HEK293 (cell line): ENCODE results near the gene HES5.

Experiments used
- FEZF1 ChIP-seq: fragments of 450-650 bp; formaldehyde crosslinking; IDR thresholded peaks from 2 replicates; pipeline ENCODE4 v1.5.1; 2016; ENCODE audit warnings: missing biosample characterization, missing genetic modification characterization
- HOXC10 ChIP-seq: sonication (generic); formaldehyde crosslinking; IDR thresholded peaks from 2 replicates; pipeline ENCODE4 v1.8.1; 2023; ENCODE audit warnings: mild to moderate bottlenecking, missing genetic modification reagents
- RBAK ChIP-seq: fragments of 450-650 bp; formaldehyde crosslinking; IDR thresholded peaks from 2 replicates; pipeline ENCODE4 v1.5.1; 2016; ENCODE audit warnings: missing biosample characterization, missing genetic modification characterization
- SCRT2 ChIP-seq: fragments of 450-650 bp; formaldehyde crosslinking; IDR thresholded peaks from 2 replicates; pipeline ENCODE4 v1.5.1; 2016; ENCODE audit warnings: missing biosample characterization, missing genetic modification characterization
- ZBTB20 ChIP-seq: fragments of 450-650 bp; formaldehyde crosslinking; IDR thresholded peaks from 2 replicates; pipeline ENCODE4 v1.5.1; 2016; ENCODE audit warnings: missing biosample characterization, missing genetic modification characterization
- ZFHX2 ChIP-seq: fragments of 450-650 bp; formaldehyde crosslinking; conservative IDR thresholded peaks from 2 replicates; pipeline ENCODE4 v1.5.1; 2016; ENCODE audit warnings: missing biosample characterization, missing genetic modification characterization
- ZFP41 ChIP-seq: fragments of 450-650 bp; formaldehyde crosslinking; IDR thresholded peaks from 2 replicates; pipeline ENCODE4 v1.5.1; 2016; ENCODE audit warnings: missing biosample characterization, missing genetic modification characterization, borderline replicate concordance
- ZNF114 ChIP-seq: fragments of 450-650 bp; formaldehyde crosslinking; IDR thresholded peaks from 2 replicates; pipeline ENCODE4 v1.5.0; 2017; ENCODE audit warnings: missing biosample characterization, missing genetic modification characterization
- ZNF138 ChIP-seq: fragments of 450-650 bp; formaldehyde crosslinking; IDR thresholded peaks from 2 replicates; pipeline ENCODE4 v1.5.1; 2016; ENCODE audit warnings: missing biosample characterization, missing genetic modification characterization, borderline replicate concordance
- ZNF202 ChIP-seq: fragments of 450-650 bp; formaldehyde crosslinking; IDR thresholded peaks from 2 replicates; pipeline ENCODE4 v1.5.1; 2016; ENCODE audit warnings: missing biosample characterization, missing genetic modification characterization, borderline replicate concordance
- ZNF223 ChIP-seq: fragments of 450-650 bp; formaldehyde crosslinking; IDR thresholded peaks from 2 replicates; pipeline ENCODE4 v1.5.1; 2016; ENCODE audit warnings: missing biosample characterization, missing genetic modification characterization
- ZNF292 ChIP-seq: fragments of 450-650 bp; formaldehyde crosslinking; IDR thresholded peaks from 2 replicates; pipeline ENCODE4 v1.5.1; 2016; ENCODE audit warnings: low read depth, missing biosample characterization, missing genetic modification characterization, borderline replicate concordance
- ZNF324 ChIP-seq: fragments of 450-650 bp; formaldehyde crosslinking; IDR thresholded peaks from 2 replicates; pipeline ENCODE4 v1.5.1; 2016; ENCODE audit warnings: missing biosample characterization, missing genetic modification characterization
- ZNF341 ChIP-seq: fragments of 450-650 bp; formaldehyde crosslinking; IDR thresholded peaks from 2 replicates; pipeline ENCODE4; 2016; ENCODE audit warnings: low read depth, missing biosample characterization, missing genetic modification characterization
- ZNF366 ChIP-seq: fragments of 450-650 bp; formaldehyde crosslinking; conservative IDR thresholded peaks from 2 replicates; pipeline ENCODE4 v1.5.1; 2016; ENCODE audit warnings: missing biosample characterization, missing genetic modification characterization
- ZNF510 ChIP-seq: fragments of 450-650 bp; formaldehyde crosslinking; IDR thresholded peaks from 2 replicates; pipeline ENCODE4 v1.5.1; 2018; ENCODE audit warnings: mild to moderate bottlenecking, missing genetic modification characterization, missing biosample characterization; ENCODE audit not compliant: insufficient replicate concordance
- ZNF585B ChIP-seq: fragments of 450-650 bp; formaldehyde crosslinking; IDR thresholded peaks from 2 replicates; pipeline ENCODE4 v1.5.1; 2016; ENCODE audit warnings: missing biosample characterization, missing genetic modification characterization
- ZNF658 ChIP-seq: fragments of 450-650 bp; formaldehyde crosslinking; IDR thresholded peaks from 2 replicates; pipeline ENCODE4; 2016; ENCODE audit warnings: missing biosample characterization, missing genetic modification characterization
- ZNF664 ChIP-seq: fragments of 450-650 bp; formaldehyde crosslinking; IDR thresholded peaks from 2 replicates; pipeline ENCODE4 v1.5.1; 2016; ENCODE audit warnings: missing biosample characterization, missing genetic modification characterization
- ZXDB ChIP-seq: fragments of 450-650 bp; formaldehyde crosslinking; IDR thresholded peaks from 2 replicates; pipeline ENCODE4 v1.5.1; 2016; ENCODE audit warnings: missing biosample characterization, missing genetic modification characterization
- TF ChIP-seq, protein P1 (sequence below): fragments of 450-650 bp; formaldehyde crosslinking; IDR thresholded peaks from 2 replicates; pipeline ENCODE4 v1.5.1; 2016; ENCODE audit warnings: missing biosample characterization, missing genetic modification characterization
- TF ChIP-seq, protein P2 (sequence below): fragments of 450-650 bp; formaldehyde crosslinking; IDR thresholded peaks from 2 replicates; pipeline ENCODE4 v1.5.1; 2016; ENCODE audit warnings: missing biosample characterization, missing genetic modification characterization
- TF ChIP-seq, protein P3 (sequence below): IDR thresholded peaks from 2 replicates; pipeline ENCODE4 v1.6.1; 2011; ENCODE audit warnings: mild to moderate bottlenecking, low read depth, low read length, borderline replicate concordance
- TF ChIP-seq, protein P4 (sequence below): fragments of 450-650 bp; formaldehyde crosslinking; IDR thresholded peaks from 2 replicates; pipeline ENCODE4 v1.5.1; 2016; ENCODE audit warnings: missing biosample characterization, missing genetic modification characterization
- TF ChIP-seq, protein P5 (sequence below): fragments of 450-650 bp; formaldehyde crosslinking; IDR thresholded peaks from 2 replicates; pipeline ENCODE4 v1.5.1; 2016; ENCODE audit warnings: missing biosample characterization, missing genetic modification characterization
- TF ChIP-seq, protein P6 (sequence below): fragments of 450-650 bp; formaldehyde crosslinking; IDR thresholded peaks from 2 replicates; pipeline ENCODE4 v1.5.0; 2017; ENCODE audit warnings: missing biosample characterization, missing genetic modification characterization, borderline replicate concordance

HES5 gene

DNA sequence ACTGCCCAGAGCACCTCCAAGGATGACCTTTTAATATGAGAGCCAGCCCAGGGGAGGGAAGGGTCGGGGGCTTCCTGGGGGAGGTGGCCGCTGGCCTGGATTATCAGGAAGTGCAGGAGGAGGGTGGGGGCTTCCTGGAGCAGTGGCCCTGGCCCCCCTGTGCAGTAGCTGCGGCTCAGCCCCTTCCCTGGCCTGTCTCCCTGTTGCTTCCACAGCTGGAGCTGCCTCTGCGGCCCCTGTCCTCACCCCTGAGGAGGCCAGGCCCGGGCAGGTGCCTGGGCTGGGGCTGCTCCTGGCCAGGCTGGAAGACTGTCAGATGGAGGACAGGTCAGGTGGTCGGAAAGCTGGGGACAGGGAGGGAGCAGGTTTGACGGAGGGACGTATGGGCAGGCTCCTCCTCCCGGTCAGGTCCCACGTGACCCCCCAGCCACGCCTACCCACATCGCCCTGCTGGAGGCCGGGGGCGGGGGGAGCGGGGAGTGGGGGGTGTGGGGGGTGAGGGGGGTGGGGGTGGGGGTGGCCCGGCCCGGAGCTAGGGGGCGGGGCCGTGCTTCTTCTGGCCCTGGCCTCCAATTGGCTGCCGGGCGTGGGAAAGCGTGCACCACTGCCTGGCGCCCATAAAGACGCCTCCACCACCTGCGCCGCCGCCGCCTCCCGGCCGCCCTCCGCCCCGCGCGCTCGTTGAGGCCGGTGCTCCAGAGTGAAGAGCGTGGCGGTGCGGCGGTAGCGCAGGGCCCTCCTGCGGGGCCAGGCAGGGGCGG, 15.9 kb upstream of the HES5 start (continued):
- TF ChIP-seq, protein P1, sequence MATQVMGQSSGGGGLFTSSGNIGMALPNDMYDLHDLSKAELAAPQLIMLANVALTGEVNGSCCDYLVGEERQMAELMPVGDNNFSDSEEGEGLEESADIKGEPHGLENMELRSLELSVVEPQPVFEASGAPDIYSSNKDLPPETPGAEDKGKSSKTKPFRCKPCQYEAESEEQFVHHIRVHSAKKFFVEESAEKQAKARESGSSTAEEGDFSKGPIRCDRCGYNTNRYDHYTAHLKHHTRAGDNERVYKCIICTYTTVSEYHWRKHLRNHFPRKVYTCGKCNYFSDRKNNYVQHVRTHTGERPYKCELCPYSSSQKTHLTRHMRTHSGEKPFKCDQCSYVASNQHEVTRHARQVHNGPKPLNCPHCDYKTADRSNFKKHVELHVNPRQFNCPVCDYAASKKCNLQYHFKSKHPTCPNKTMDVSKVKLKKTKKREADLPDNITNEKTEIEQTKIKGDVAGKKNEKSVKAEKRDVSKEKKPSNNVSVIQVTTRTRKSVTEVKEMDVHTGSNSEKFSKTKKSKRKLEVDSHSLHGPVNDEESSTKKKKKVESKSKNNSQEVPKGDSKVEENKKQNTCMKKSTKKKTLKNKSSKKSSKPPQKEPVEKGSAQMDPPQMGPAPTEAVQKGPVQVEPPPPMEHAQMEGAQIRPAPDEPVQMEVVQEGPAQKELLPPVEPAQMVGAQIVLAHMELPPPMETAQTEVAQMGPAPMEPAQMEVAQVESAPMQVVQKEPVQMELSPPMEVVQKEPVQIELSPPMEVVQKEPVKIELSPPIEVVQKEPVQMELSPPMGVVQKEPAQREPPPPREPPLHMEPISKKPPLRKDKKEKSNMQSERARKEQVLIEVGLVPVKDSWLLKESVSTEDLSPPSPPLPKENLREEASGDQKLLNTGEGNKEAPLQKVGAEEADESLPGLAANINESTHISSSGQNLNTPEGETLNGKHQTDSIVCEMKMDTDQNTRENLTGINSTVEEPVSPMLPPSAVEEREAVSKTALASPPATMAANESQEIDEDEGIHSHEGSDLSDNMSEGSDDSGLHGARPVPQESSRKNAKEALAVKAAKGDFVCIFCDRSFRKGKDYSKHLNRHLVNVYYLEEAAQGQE (tag by site-specific recombination), result no peak; the same call in 1 of the 2 replicates
- TF ChIP-seq, protein P2, sequence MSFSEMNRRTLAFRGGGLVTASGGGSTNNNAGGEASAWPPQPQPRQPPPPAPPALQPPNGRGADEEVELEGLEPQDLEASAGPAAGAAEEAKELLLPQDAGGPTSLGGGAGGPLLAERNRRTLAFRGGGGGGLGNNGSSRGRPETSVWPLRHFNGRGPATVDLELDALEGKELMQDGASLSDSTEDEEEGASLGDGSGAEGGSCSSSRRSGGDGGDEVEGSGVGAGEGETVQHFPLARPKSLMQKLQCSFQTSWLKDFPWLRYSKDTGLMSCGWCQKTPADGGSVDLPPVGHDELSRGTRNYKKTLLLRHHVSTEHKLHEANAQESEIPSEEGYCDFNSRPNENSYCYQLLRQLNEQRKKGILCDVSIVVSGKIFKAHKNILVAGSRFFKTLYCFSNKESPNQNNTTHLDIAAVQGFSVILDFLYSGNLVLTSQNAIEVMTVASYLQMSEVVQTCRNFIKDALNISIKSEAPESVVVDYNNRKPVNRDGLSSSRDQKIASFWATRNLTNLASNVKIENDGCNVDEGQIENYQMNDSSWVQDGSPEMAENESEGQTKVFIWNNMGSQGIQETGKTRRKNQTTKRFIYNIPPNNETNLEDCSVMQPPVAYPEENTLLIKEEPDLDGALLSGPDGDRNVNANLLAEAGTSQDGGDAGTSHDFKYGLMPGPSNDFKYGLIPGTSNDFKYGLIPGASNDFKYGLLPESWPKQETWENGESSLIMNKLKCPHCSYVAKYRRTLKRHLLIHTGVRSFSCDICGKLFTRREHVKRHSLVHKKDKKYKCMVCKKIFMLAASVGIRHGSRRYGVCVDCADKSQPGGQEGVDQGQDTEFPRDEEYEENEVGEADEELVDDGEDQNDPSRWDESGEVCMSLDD, result no peak; the same call in 1 of the 2 replicates
- TF ChIP-seq ZBTB20 (tag by site-specific recombination), result peak; percentile 37; the same call in 1 of the 2 replicates
- TF ChIP-seq, protein P3, sequence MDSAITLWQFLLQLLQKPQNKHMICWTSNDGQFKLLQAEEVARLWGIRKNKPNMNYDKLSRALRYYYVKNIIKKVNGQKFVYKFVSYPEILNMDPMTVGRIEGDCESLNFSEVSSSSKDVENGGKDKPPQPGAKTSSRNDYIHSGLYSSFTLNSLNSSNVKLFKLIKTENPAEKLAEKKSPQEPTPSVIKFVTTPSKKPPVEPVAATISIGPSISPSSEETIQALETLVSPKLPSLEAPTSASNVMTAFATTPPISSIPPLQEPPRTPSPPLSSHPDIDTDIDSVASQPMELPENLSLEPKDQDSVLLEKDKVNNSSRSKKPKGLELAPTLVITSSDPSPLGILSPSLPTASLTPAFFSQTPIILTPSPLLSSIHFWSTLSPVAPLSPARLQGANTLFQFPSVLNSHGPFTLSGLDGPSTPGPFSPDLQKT, result no peak
- TF ChIP-seq FEZF1 (tag by site-specific recombination), result no peak
- TF ChIP-seq HOXC10, result no peak
- no peak for TF ChIP-seq ZNF658 (tag by site-specific recombination)
- TF ChIP-seq, protein P4, sequence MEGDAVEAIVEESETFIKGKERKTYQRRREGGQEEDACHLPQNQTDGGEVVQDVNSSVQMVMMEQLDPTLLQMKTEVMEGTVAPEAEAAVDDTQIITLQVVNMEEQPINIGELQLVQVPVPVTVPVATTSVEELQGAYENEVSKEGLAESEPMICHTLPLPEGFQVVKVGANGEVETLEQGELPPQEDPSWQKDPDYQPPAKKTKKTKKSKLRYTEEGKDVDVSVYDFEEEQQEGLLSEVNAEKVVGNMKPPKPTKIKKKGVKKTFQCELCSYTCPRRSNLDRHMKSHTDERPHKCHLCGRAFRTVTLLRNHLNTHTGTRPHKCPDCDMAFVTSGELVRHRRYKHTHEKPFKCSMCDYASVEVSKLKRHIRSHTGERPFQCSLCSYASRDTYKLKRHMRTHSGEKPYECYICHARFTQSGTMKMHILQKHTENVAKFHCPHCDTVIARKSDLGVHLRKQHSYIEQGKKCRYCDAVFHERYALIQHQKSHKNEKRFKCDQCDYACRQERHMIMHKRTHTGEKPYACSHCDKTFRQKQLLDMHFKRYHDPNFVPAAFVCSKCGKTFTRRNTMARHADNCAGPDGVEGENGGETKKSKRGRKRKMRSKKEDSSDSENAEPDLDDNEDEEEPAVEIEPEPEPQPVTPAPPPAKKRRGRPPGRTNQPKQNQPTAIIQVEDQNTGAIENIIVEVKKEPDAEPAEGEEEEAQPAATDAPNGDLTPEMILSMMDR (tag by site-specific recombination), result no peak
- peak; percentile 61 for TF ChIP-seq SCRT2 (tag by site-specific recombination)
- TF ChIP-seq ZXDB (tag by site-specific recombination), result no peak
- TF ChIP-seq ZNF366, result no peak
- no peak for TF ChIP-seq ZNF223
- TF ChIP-seq ZFP41 (tag by site-specific recombination), result no peak
- TF ChIP-seq, protein P5, sequence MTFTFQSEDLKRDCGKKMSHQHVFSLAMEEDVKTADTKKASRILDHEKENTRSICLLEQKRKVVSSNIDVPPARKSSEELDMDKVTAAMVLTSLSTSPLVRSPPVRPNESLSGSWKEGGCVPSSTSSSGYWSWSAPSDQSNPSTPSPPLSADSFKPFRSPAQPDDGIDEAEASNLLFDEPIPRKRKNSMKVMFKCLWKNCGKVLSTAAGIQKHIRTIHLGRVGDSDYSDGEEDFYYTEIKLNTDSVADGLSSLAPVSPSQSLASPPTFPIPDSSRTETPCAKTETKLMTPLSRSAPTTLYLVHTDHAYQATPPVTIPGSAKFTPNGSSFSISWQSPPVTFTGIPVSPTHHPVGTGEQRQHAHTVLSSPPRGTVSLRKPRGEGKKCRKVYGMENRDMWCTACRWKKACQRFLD, result no peak
- no peak for TF ChIP-seq ZNF324 (tag by site-specific recombination)
- TF ChIP-seq ZNF138, result no peak
- no peak for TF ChIP-seq ZNF292
- no peak for TF ChIP-seq ZNF664 (tag by site-specific recombination)
- TF ChIP-seq ZNF585B, result no peak
- TF ChIP-seq RBAK (tag by site-specific recombination), result no peak
- no peak for TF ChIP-seq ZNF202 (tag by site-specific recombination)
- TF ChIP-seq ZFHX2 (tag by site-specific recombination), result peak; percentile 92
- no peak for TF ChIP-seq ZNF114 (tag by site-specific recombination)
- TF ChIP-seq, protein P6, sequence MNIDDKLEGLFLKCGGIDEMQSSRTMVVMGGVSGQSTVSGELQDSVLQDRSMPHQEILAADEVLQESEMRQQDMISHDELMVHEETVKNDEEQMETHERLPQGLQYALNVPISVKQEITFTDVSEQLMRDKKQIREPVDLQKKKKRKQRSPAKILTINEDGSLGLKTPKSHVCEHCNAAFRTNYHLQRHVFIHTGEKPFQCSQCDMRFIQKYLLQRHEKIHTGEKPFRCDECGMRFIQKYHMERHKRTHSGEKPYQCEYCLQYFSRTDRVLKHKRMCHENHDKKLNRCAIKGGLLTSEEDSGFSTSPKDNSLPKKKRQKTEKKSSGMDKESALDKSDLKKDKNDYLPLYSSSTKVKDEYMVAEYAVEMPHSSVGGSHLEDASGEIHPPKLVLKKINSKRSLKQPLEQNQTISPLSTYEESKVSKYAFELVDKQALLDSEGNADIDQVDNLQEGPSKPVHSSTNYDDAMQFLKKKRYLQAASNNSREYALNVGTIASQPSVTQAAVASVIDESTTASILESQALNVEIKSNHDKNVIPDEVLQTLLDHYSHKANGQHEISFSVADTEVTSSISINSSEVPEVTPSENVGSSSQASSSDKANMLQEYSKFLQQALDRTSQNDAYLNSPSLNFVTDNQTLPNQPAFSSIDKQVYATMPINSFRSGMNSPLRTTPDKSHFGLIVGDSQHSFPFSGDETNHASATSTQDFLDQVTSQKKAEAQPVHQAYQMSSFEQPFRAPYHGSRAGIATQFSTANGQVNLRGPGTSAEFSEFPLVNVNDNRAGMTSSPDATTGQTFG (tag by site-specific recombination), result no peak
- no peak for TF ChIP-seq ZNF510
- TF ChIP-seq ZNF341 (tag by site-specific recombination), result peak; percentile 50
